Measurements from ENCODE around the gene NUP50.
A peak's percentile ranks its signal among the peaks of the same experiment; 100 is the strongest.

- TF ChIP-seq CTCF (conservative IDR thresholded peaks at IDR 0.05) (no peak; the same call in 1 of the 2 replicates), ZFX (IDR thresholded peaks at IDR 0.05) (peak; percentile 75)
These were observed at the start of gene NUP50 for GRCh38 chr22:45163451-45164269.
